Stimulated activated CD8-positive, alpha-beta memory T cell treated with anti-CD3 and anti-CD28 coated beads, Interleukin-15, amount 100 ng/mL, for 24 hours (primary cell): Measurements from ENCODE around the gene PARK7.

Source experiments
- DNase-seq: peaks from one replicate; pipeline ENCODE4 v3.0.0-alpha.2; 2020; ENCODE audit warnings: low read depth

Gene PARK7

GRCh38 chr1:8024329-8024728, 62.8 kb downstream of the PARK7 start:
- no peak for DNase-seq

- no peak for DNase-seq
These were observed 63.7 kb downstream of the PARK7 start for GRCh38 chr1:8025061-8025670.

- DNase-seq = no peak
These were observed 64.2 kb downstream of the PARK7 start for GRCh38 chr1:8025671-8026144.

- DNase-seq = peak; percentile 76
These were observed 64.9 kb downstream of the PARK7 start, which contains the start of gene ERRFI1 for GRCh38 chr1:8026153-8026975. ERRFI1 (minus strand) TSS chr1:8026309; CDS start chr1:8015619, 10,690 bp downstream.

GRCh38 chr1:8026976-8027747, 65.7 kb downstream of the PARK7 start:
- DNase-seq = no peak

GRCh38 chr1:8027748-8028570, 66.4 kb downstream of the PARK7 start:
- DNase-seq = no peak

- no peak for DNase-seq
These were observed 67.0 kb downstream of the PARK7 start for GRCh38 chr1:8028571-8028910.

- no peak for DNase-seq
These were observed 69.8 kb downstream of the PARK7 start for GRCh38 chr1:8031176-8031785.

GRCh38 chr1:8032366-8032910, 70.9 kb downstream of the PARK7 start:
- no peak for DNase-seq

GRCh38 chr1:8033322-8033721, 71.8 kb downstream of the PARK7 start:
- DNase-seq = no peak
